Neuronal stem cell (in vitro differentiated cells): ENCODE results near the gene TRPM2.
A peak's percentile ranks its signal among the peaks of the same experiment; 100 is the strongest.

Experiments
- DNase-seq: peaks from one replicate; pipeline ENCODE4 v3.0.0-alpha.2; 2013; ENCODE audit warnings: low spot score
- H2AFZ ChIP-seq: one replicate; pipeline ENCODE4 v1.6.1; 2013; ENCODE audit warnings: mild to moderate bottlenecking, low read length, inconsistent platforms
- H2AK5ac ChIP-seq: 2 replicates; pipeline ENCODE4 v1.6.1; 2013; ENCODE audit warnings: low read depth, mild to moderate bottlenecking, inconsistent platforms, low read length, moderate library complexity, mixed read lengths
- H2BK120ac ChIP-seq: 2 replicates; pipeline ENCODE4 v1.6.1; 2013; ENCODE audit warnings: low read depth, mild to moderate bottlenecking, inconsistent platforms, low read length, moderate library complexity, mixed read lengths
- H2BK12ac ChIP-seq: one replicate; pipeline ENCODE4 v1.6.1; 2013; ENCODE audit warnings: low read length, inconsistent platforms
- H2BK15ac ChIP-seq: 2 replicates; pipeline ENCODE4 v1.6.1; 2013; ENCODE audit warnings: mild to moderate bottlenecking, low read length, inconsistent platforms, mixed read lengths
- H2BK5ac ChIP-seq: one replicate; pipeline ENCODE4 v1.6.1; 2013; ENCODE audit warnings: inconsistent platforms, mild to moderate bottlenecking, low read length, moderate library complexity
- H3K14ac ChIP-seq: one replicate; pipeline ENCODE4 v1.6.1; 2013; ENCODE audit warnings: low read length, inconsistent platforms
- H3K18ac ChIP-seq: 2 replicates; pipeline ENCODE4 v1.6.1; 2013; ENCODE audit warnings: low read length, inconsistent platforms
- H3K23ac ChIP-seq: 2 replicates; pipeline ENCODE4 v1.6.1; 2013; ENCODE audit warnings: low read depth, mild to moderate bottlenecking, mixed read lengths, low read length, inconsistent platforms; ENCODE audit not compliant: poor library complexity
- H3K27ac ChIP-seq: replicated peaks from 3 replicates; pipeline ENCODE4 v1.5.1; 2013; ENCODE audit warnings: low read length, inconsistent platforms
- H3K27me3 ChIP-seq, 3 experiments: 2 replicates each; pipeline ENCODE4 v1.6.1; 2013; ENCODE audit warnings: low read length in 3 of 3, mild to moderate bottlenecking in 2 of 3, inconsistent platforms in 1 of 3, low read depth in 1 of 3, mixed read lengths in 1 of 3, moderate library complexity in 1 of 3; ENCODE audit not compliant: control insufficient read depth in 3 of 3, insufficient read depth in 3 of 3
- H3K36me3 ChIP-seq, 2 donors: replicated peaks in 1 of 2; 2 replicates each; pipeline ENCODE4 v1.6.1; 2013; ENCODE audit warnings: low read length in 2 of 2; ENCODE audit not compliant: control insufficient read depth in 2 of 2, insufficient read depth in 2 of 2
- H3K4ac ChIP-seq: 2 replicates; pipeline ENCODE4 v1.6.1; 2013; ENCODE audit warnings: inconsistent platforms, mild to moderate bottlenecking, low read length, moderate library complexity
- H3K4me1 ChIP-seq, 2 donors: 1 replicate in 1 of 2; 2 replicates in 1 of 2; pipeline ENCODE4 v1.6.1; 2013; ENCODE audit warnings: low read length in 2 of 2, low read depth in 1 of 2; ENCODE audit not compliant: control insufficient read depth in 2 of 2, insufficient read depth in 1 of 2
- H3K4me2 ChIP-seq: one replicate; pipeline ENCODE4 v1.6.1; 2013; ENCODE audit warnings: mild to moderate bottlenecking, low read length, inconsistent platforms; ENCODE audit not compliant: insufficient read depth, poor library complexity, severe bottlenecking
- H3K4me3 ChIP-seq, 2 donors: 2 replicates each; pipeline ENCODE4 v1.5.1; 2013; ENCODE audit warnings: low read length in 2 of 2, mild to moderate bottlenecking in 2 of 2, inconsistent platforms in 1 of 2, moderate library complexity in 1 of 2
- H3K79me1 ChIP-seq: one replicate; pipeline ENCODE4 v1.6.1; 2013; ENCODE audit warnings: low read depth, mild to moderate bottlenecking, inconsistent platforms, low read length, moderate library complexity
- H3K9ac ChIP-seq: one replicate; pipeline ENCODE4 v1.6.1; 2013; ENCODE audit warnings: mild to moderate bottlenecking, low read depth, low read length, inconsistent platforms; ENCODE audit not compliant: poor library complexity
- H3K9me3 ChIP-seq, 2 donors: replicated peaks in 1 of 2; 2 replicates each; pipeline versions ENCODE3 to v1.6.1; 2013; ENCODE audit warnings: low read length in 2 of 2, mild to moderate bottlenecking in 2 of 2, inconsistent platforms in 1 of 2, low read depth in 1 of 2, mixed read lengths in 1 of 2, moderate library complexity in 1 of 2; ENCODE audit not compliant: control insufficient read depth in 2 of 2, insufficient read depth in 1 of 2
- H4K8ac ChIP-seq: one replicate; pipeline ENCODE4 v1.6.1; 2013; ENCODE audit warnings: low read depth, mild to moderate bottlenecking, inconsistent platforms, low read length, moderate library complexity
- H4K91ac ChIP-seq: one replicate; pipeline ENCODE4 v1.6.1; 2013; ENCODE audit warnings: low read length, low read depth, mild to moderate bottlenecking, inconsistent platforms; ENCODE audit not compliant: poor library complexity
- WGBS, 2 donors: extraction: QIAGEN DNeasy Blood & Tissue Kit; methylation state at CpG; one replicate each; pipeline ENCODE4 v1.1.7; 2013; ENCODE audit warnings: missing lambda C conversion rate in 2 of 2, mixed read lengths in 1 of 2; ENCODE audit not compliant: insufficient read length in 2 of 2, insufficient replicate concordance in 1 of 2; ENCODE audit errors: extremely low coverage in 2 of 2; 5-methylcytosine and 5-hydroxymethylcytosine counted together

Gene TRPM2

DNA sequence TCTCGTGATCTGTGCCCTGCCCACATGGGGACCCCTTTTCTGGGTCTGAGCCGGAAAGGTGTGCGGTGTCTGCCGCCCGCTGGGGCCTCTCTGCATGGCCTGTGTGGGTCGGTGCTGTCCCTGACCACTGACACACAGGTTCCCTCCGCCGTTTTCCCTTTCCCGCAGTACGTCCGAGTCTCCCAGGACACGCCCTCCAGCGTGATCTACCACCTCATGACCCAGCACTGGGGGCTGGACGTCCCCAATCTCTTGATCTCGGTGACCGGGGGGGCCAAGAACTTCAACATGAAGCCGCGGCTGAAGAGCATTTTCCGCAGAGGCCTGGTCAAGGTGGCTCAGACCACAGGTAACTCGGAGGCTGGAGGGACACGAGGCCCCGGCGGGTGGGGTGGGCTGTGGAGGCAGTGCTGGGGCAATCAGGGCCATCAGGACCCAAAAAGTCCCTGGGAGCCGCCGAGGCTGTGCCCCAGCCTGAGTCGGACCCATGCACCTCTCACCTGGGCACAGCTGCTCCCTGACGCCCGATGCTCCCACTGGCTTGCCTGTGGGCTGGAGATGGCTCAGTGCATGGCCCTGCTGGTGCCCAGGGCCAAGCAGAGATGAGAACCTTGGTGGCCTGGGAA is 13.3 kb downstream of the TRPM2 start:
- WGBS, 2 donors, result no CpG with 5 or more reads among the region's 28 CpGs

DNA sequence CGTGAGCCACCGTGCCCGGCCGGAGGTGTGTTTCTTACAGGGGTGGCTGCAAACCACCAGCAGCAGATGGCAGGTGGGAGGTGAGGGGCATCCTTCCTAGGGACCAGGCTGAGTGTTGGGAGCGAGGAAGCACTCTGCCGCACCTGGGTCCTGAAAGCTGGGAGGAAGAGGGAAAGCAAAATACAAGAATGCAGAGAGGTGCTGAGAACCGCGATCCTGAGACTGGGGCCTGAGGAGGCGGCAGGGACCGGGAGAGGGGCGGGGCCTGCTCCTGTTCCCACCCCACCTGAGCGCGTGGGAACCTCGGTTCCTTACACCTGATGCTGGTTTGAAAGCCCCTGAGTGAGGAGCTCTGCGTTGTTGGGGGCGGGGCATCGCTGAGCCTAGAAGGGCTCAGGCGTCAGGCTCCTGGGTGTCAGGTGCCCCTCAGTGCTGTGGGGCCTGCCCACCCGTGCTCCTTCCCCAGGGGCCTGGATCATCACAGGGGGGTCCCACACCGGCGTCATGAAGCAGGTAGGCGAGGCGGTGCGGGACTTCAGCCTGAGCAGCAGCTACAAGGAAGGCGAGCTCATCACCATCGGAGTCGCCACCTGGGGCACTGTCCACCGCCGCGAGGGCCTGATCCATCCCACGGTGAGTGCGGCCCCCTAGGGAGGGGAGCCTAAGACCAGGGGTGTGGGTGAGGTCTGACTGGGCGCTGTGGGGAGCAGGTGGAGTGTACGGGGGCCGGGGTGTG is 15.5 kb downstream of the TRPM2 start:
- Histone ChIP-seq H3K18ac (peak overlapping the region; percentile 28), H2AK5ac (peak overlapping the region; percentile 74), H2BK120ac (no peak overlapping the region), H2BK15ac (no peak overlapping the region), H2AFZ (no peak overlapping the region), H3K36me3 (no peaks in the 10 kb centered on the region), H3K79me1 (no peaks in the 10 kb centered on the region), H2BK12ac (peak overlapping the region; percentile 7), H3K27me3 (peaks cover 0 to 31% (median 18%) of the 10 kb centered on the region in 3 experiments), H3K14ac (peak overlapping the region; percentile 100), H3K9ac (peak overlapping the region; percentile 60), H3K23ac (peak overlapping the region; percentile 29), H3K4me3 (no peak overlapping the region), H3K4me1 (peaks cover 0 to 5% of the 10 kb centered on the region in 2 donors), H3K27ac (no peak overlapping the region), H2BK5ac (no peak overlapping the region), H3K4ac (no peak overlapping the region), H3K9me3 (no peaks in the 10 kb centered on the region), H4K8ac (peak overlapping the region; percentile 65), H4K91ac (no peak overlapping the region), H3K4me2 (no peak overlapping the region)
- WGBS, 2 donors, result no CpG with 5 or more reads among the region's 35 CpGs
- no peak for DNase-seq

More for the DNA sequence above, 13.3 kb downstream of the TRPM2 start:
- Histone ChIP-seq H3K4me2 (no peak overlapping the region), H3K18ac (peak overlapping the region; percentile 38), H3K23ac (peak overlapping the region; percentile 25), H4K91ac (no peak overlapping the region), H3K4me3 (no peak overlapping the region), H2BK12ac (peak overlapping the region; percentile 6), H3K9ac (no peak overlapping the region), H4K8ac (no peak overlapping the region), H3K27me3 (peaks cover 0 to 31% (median 18%) of the 10 kb centered on the region in 3 experiments), H2BK5ac (no peak overlapping the region), H3K9me3 (peaks cover 0 to 6% of the 10 kb centered on the region in 2 donors), H2BK15ac (peak overlapping the region; percentile 91), H3K4ac (no peak overlapping the region), H3K79me1 (no peaks in the 10 kb centered on the region), H3K14ac (no peak overlapping the region), H3K36me3 (no peaks in the 10 kb centered on the region), H2BK120ac (no peak overlapping the region), H3K27ac (no peak overlapping the region), H2AK5ac (peak overlapping the region; percentile 83), H3K4me1 (peaks cover 0 to 5% of the 10 kb centered on the region in 2 donors), H2AFZ (no peak overlapping the region)
- DNase-seq, result no peak

DNA sequence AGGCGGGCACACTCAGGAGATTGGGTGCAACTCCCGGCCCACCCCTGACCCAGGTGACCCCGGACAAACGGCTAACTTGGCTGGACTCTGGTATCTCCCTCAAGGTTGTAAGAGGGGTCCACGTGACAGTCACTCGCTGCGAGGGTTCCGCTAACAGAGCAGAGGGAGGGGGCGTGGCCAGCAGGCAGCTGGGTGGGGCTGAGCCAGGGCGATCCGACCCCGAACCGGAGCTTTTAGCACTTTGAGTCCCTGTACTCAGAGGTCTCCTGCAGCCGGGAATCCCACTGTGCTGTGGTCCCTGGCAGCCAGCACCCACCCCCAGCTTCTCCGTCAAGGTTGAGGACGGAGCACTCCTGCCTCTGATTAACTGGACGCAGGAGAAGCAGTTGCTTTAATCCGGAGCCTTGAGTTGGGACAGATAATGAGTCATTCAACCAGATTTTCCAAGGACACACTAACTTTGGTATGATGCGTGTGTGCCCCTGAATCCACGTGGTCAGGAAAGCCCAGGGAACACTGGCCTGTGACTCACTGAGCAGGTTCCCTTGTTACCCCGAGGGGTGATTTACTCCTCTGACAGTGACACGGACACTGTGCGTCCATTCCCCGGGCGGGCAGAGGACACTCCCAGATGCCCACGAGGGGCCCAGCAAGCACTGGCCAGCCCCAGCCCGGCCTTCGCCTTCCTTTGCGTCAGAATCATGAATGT is 16.8 kb downstream of the TRPM2 start:
- Histone ChIP-seq H2BK5ac (no peak overlapping the region), H3K4me3 (no peak overlapping the region), H2BK12ac (no peak overlapping the region), H2BK15ac (no peak overlapping the region), H3K4me1 (peaks cover 0 to 5% of the 10 kb centered on the region in 2 donors), H4K91ac (no peak overlapping the region), H3K9me3 (peaks cover 0 to 2% of the 10 kb centered on the region in 2 donors), H2AFZ (peak overlapping the region; percentile 73), H4K8ac (no peak overlapping the region), H3K27ac (no peak overlapping the region), H2AK5ac (no peak overlapping the region), H3K4me2 (peak overlapping the region; percentile 86), H3K14ac (no peak overlapping the region), H3K9ac (peak overlapping the region; percentile 44), H3K36me3 (no peaks in the 10 kb centered on the region), H3K27me3 (peaks cover 0 to 31% (median 18%) of the 10 kb centered on the region in 3 experiments), H3K23ac (peak overlapping the region; percentile 48), H3K18ac (peak overlapping the region; percentile 70), H3K79me1 (no peaks in the 10 kb centered on the region), H2BK120ac (no peak overlapping the region), H3K4ac (no peak overlapping the region)
- WGBS, 2 donors, result no CpG with 5 or more reads among the region's 29 CpGs
- DNase-seq, result peak; percentile 37
